Activated B cell treated with CpG ODN at 0.5 μM for 24 hours (primary cell): ENCODE measurements around the gene WDR4. TPM values are rescaled to one million over a fixed set of nuclear protein-coding genes. Genes with fewer than 3 reads are reported as not detected.

Experiments
- ATAC-seq: fragments of 200-7000 bp; cut with Tn5 transposase; one replicate; pipeline ENCODE4 v1.10.0; 2021; ENCODE audit warnings: low read depth, mild to moderate bottlenecking, moderate library complexity
- CTCF ChIA-PET: fragments of 350-600 bp; sonication (Branson Sonifier 250); formaldehyde crosslinking; loops from one replicate; lab custom pipeline; 2021; ENCODE audit warnings: antibody characterized with exemption; lab: Charles Lee
- POLR2A ChIA-PET: fragments of 350-600 bp; sonication (Branson Sonifier 250); formaldehyde crosslinking; loops from one replicate; lab custom pipeline; 2021; ENCODE audit warnings: antibody characterized with exemption; lab: Charles Lee
- DNase-seq: peaks from one replicate; pipeline ENCODE4 v3.0.0; 2022
- H3K27ac Mint-ChIP-seq: one replicate; pipeline ENCODE4 v1.8.0; 2020; ENCODE audit warnings: mixed read lengths
- H3K27me3 Mint-ChIP-seq: one replicate; pipeline ENCODE4 v1.8.0; 2021; ENCODE audit warnings: mixed read lengths
- H3K36me3 Mint-ChIP-seq: one replicate; pipeline ENCODE4 v1.8.0; 2021; ENCODE audit warnings: low read depth, mixed read lengths
- H3K4me1 Mint-ChIP-seq: one replicate; pipeline ENCODE4 v1.8.0; 2021; ENCODE audit warnings: mixed read lengths
- H3K4me3 Mint-ChIP-seq: one replicate; pipeline ENCODE4 v1.8.0; 2020; ENCODE audit warnings: mild to moderate bottlenecking, mixed read lengths
- H3K9me3 Mint-ChIP-seq: one replicate; pipeline ENCODE4 v1.8.0; 2020; ENCODE audit warnings: mixed read lengths
- intact Hi-C: fragments of 100-400 bp; cut with micrococcal nuclease; formaldehyde crosslinking; loops from one replicate; pipeline ENCODE4 v1.15.1; 2024
- total RNA-seq: library from RNA; stranded (reverse); gene quantifications from 2 replicates; pipeline ENCODE4 v1.2.3, GENCODE V29; 2022
- TF ChIP-seq, protein P1 (sequence below): fragments of 200-600 bp; IDR thresholded peaks from one replicate; pipeline ENCODE4 v1.8.0; 2022; ENCODE audit warnings: antibody characterized with exemption, mild to moderate bottlenecking

WDR4 gene
- total RNA-seq, 1 donor from 2014 or later = 60.5 TPM

DNA sequence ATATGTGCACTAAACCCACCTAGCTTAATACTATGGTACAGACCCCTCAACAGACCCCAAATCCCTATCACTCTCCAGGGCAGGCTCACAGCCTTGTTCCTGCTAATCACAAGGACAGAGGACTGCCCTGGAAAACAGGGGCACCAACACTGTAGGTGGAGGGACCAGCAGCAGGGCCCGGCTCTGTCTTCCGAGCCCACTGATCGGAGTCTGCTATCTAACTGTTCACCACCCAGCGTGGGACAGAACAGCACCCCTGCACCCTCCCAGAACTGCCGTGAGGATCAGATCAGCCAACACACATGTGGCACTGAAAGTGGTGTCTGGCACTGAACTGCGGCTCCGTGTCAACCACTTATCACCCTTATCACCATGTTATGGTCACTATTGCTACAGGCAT is 6.2 kb downstream of the WDR4 start:
- Mint-ChIP-seq H3K36me3 (peaks cover 81% of the 10 kb centered on the region), H3K4me1 (peaks cover 2% of the 10 kb centered on the region), H3K27ac (no peak overlapping the region), H3K9me3 (no peaks in the 10 kb centered on the region), H3K27me3 (no peaks in the 10 kb centered on the region), H3K4me3 (no peak overlapping the region)
- CTCF ChIA-PET = no interaction called here
- TF ChIP-seq, protein P1, sequence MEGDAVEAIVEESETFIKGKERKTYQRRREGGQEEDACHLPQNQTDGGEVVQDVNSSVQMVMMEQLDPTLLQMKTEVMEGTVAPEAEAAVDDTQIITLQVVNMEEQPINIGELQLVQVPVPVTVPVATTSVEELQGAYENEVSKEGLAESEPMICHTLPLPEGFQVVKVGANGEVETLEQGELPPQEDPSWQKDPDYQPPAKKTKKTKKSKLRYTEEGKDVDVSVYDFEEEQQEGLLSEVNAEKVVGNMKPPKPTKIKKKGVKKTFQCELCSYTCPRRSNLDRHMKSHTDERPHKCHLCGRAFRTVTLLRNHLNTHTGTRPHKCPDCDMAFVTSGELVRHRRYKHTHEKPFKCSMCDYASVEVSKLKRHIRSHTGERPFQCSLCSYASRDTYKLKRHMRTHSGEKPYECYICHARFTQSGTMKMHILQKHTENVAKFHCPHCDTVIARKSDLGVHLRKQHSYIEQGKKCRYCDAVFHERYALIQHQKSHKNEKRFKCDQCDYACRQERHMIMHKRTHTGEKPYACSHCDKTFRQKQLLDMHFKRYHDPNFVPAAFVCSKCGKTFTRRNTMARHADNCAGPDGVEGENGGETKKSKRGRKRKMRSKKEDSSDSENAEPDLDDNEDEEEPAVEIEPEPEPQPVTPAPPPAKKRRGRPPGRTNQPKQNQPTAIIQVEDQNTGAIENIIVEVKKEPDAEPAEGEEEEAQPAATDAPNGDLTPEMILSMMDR = no peak
- DNase-seq (no peak), ATAC-seq (no peak)
- POLR2A ChIA-PET = interaction anchor here (0.7 kb wide), 1 partner anchor 21 kb away, joined by 4 read pairs; no protein-coding TSS in a partner anchor
- intact Hi-C loops = no loop called here

DNA sequence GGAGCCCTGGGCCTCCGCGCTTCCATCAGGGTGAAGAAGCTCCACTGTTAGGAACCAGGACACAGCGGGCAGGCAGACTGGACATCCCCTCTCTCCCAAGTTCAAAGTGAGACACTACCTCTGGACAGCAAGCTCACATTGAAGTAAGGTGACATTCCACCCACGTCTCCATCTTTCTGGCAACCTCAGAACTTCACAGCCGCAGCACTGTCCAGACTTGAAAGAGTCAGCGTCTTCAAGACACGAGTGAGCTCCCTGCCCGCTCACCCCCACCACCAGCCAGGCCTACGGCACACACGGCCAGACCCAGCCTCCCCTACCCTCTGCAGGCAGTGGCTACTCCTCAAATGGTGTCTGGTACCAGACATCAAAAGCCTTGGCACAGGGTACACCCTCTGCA is 11.1 kb downstream of the WDR4 start:
- CTCF ChIA-PET = no interaction called here

DNA sequence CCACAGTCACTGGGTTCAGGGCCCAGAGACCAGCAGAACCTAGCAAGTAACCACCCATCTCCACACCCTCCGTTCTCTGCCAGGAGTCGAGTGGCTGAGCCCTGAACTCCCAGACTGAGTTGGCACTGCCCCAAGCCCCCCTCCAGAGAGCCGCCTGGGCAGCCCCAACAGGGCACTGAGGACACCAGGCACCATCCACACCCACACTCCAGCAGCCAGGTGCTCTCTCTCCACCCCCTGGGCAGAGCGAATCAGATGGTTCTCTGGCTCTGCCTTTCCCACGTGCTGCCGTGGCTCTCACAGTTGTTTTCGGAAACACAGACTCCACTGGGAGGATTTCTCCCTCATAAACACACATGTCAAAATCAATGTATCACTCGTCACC is 13.6 kb downstream of the WDR4 start:
- ChIA-PET POLR2A (no interaction called here), CTCF (no interaction called here)
- Mint-ChIP-seq H3K27ac (no peak overlapping the region), H3K27me3 (no peaks in the 10 kb centered on the region), H3K9me3 (no peaks in the 10 kb centered on the region), H3K36me3 (peaks cover 86% of the 10 kb centered on the region), H3K4me1 (peaks cover 2% of the 10 kb centered on the region), H3K4me3 (no peak overlapping the region)
- intact Hi-C loops = no loop called here
- TF ChIP-seq, protein P1 = no peak
- DNase-seq (no peak), ATAC-seq (no peak)

More for the DNA sequence above, 11.1 kb downstream of the WDR4 start:
- no peak for ATAC-seq
- Mint-ChIP-seq H3K27me3 (no peaks in the 10 kb centered on the region), H3K4me1 (peaks cover 2% of the 10 kb centered on the region), H3K27ac (no peak overlapping the region), H3K4me3 (no peak overlapping the region), H3K36me3 (peaks cover 92% of the 10 kb centered on the region), H3K9me3 (no peaks in the 10 kb centered on the region)
- POLR2A ChIA-PET = no interaction called here
- intact Hi-C loops = no loop called here
- TF ChIP-seq, protein P1 = no peak
- no peak for DNase-seq

DNA sequence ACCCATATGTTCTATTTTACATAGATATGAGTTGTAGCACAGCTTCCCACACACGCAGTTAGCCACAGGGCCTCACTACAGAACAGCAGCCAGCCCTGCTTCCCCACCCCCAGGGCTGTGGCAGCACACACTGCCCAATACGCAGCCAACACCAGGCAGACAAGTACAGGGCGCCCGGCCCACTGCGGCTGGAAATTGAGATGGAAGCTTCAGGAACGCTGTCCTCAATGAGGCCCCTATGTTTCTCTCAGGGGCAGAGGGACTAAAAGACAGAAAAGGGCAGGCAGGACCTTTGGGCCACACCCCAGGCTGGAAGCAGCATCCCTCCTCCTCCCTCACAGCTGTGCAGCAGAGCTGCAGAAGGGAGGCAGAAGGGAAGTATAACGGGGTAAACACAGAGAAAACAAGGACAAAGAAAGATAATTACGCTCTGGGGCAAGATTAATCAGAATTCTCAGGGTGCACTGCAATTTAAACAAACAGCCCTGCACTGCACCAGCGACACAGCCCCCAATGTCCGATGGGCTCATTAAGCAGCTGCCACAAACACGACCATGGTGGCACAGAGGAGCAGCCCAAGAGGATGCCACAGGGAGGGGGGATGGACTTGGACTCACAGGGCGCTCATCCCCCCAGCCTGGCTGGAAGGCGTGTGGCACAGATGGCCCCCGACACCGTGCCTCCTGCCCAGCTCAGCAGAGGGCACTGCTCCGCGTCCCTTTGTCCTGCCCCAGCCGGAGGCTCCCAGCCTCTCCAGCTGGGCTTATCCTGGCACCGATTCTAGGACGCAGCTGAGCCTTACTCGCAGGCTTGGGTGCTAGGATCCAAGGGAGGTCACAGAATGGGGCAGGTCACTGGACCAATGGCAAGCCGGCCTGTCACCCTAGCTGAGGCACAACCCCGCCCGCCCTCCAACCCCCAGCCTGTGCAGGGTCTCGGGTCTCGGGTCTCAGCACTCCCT is 14.2 kb downstream of the WDR4 start:
- TF ChIP-seq, protein P1 = no peak
- intact Hi-C loops = no loop called here
- ChIA-PET CTCF (no interaction called here), POLR2A (interaction anchor here (1.2 kb wide), 1 partner anchor 28 kb away, joined by 3 read pairs; the partner anchor contains the start of gene NDUFV3)
- no peaks in the 10 kb centered on the region for H3K9me3 Mint-ChIP-seq
- H3K4me3 Mint-ChIP-seq = no peak overlapping the region
- peaks cover 2% of the 10 kb centered on the region for H3K4me1 Mint-ChIP-seq
- H3K27ac Mint-ChIP-seq = no peak overlapping the region
- H3K36me3 Mint-ChIP-seq = peaks cover 86% of the 10 kb centered on the region
- ATAC-seq (no peak), DNase-seq (no peak)
- no peaks in the 10 kb centered on the region for H3K27me3 Mint-ChIP-seq

DNA sequence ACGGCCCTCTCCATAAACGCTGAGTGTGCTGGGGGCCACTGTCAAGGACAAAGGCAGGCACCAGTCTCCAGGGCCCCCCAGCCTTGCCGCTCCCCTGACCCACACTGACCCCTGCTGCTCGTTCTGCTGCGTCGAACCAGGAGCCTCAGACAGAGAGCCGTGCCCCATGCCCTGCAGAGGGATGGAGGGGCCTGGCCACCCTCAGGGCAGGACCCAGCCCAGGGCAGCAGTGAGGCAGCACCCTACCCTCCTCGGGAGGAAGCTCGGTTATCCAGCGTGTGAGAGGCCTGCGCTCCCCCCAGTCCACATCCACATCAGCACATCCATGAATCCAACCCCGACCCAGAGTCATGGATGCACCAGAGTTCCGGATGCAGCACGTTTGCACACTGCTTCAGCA is 15.1 kb downstream of the WDR4 start:
- ChIA-PET CTCF (no interaction called here), POLR2A (interaction anchor here (1.2 kb wide), 1 partner anchor 29 kb away, joined by 3 read pairs; the partner anchor contains the start of gene NDUFV3)
- H3K27me3 Mint-ChIP-seq = no peaks in the 10 kb centered on the region
- no peak overlapping the region for H3K27ac Mint-ChIP-seq
- TF ChIP-seq, protein P1 = no peak
- DNase-seq = no peak
- H3K4me1 Mint-ChIP-seq = peaks cover 2% of the 10 kb centered on the region
- ATAC-seq = no peak
- no peak overlapping the region for H3K4me3 Mint-ChIP-seq
- no peaks in the 10 kb centered on the region for H3K9me3 Mint-ChIP-seq
- peaks cover 82% of the 10 kb centered on the region for H3K36me3 Mint-ChIP-seq
- intact Hi-C loops = no loop called here
